ENCODE data around the gene APOB. TPM values are rescaled to one million over a fixed set of nuclear protein-coding genes. Genes with fewer than 3 reads are reported as not detected.

APOB gene
- total RNA-seq, 1 experiment from 2014 or later = 0.05 TPM

- CTCF ChIA-PET = interaction anchor here (0.6 kb wide), 1 partner anchor 8 kb away, joined by 3 read pairs; no protein-coding TSS in a partner anchor
- no TSS peak for BruUV-seq (replicated peaks)
- Mint-ChIP-seq H3K4me1 (ENCODE audit: low read depth, unreplicated experiment) (no peaks in the 10 kb centered on the region), H3K27me3 (ENCODE audit: unreplicated experiment) (peaks cover 21% of the 10 kb centered on the region), H3K9me3 (ENCODE audit: low read depth, unreplicated experiment) (no peaks in the 10 kb centered on the region), H3K27ac (ENCODE audit: unreplicated experiment) (no peak overlapping the region), H3K36me3 (ENCODE audit: insufficient read depth, unreplicated experiment) (no peaks in the 10 kb centered on the region), H3K4me3 (ENCODE audit: low read depth, unreplicated experiment) (no peak overlapping the region)
- no peak for DNase-seq
- TF ChIP-seq CTCF (IDR thresholded peaks at IDR 0.05; ENCODE audit: unreplicated experiment) = no peak
- intact Hi-C loops (cut with micrococcal nuclease; ENCODE audit: unreplicated experiment) = no loop called here
These were observed 24.7 kb downstream of the APOB start for GRCh38 chr2:21019000-21019677.

GRCh38 chr2:21018290-21018689, 25.6 kb downstream of the APOB start:
- CTCF ChIA-PET = interaction anchor here (0.6 kb wide), 1 partner anchor 9 kb away, joined by 3 read pairs; no protein-coding TSS in a partner anchor
- BruUV-seq (replicated peaks) = no TSS peak
- DNase-seq = no peak
- no peaks in the 10 kb centered on the region for H3K4me1 Mint-ChIP-seq (ENCODE audit: low read depth, unreplicated experiment)
- no peak for TF ChIP-seq CTCF (IDR thresholded peaks at IDR 0.05; ENCODE audit: unreplicated experiment)
- H3K4me3 Mint-ChIP-seq (ENCODE audit: low read depth, unreplicated experiment) = no peak overlapping the region
- no peaks in the 10 kb centered on the region for H3K36me3 Mint-ChIP-seq (ENCODE audit: insufficient read depth, unreplicated experiment)
- H3K27ac Mint-ChIP-seq (ENCODE audit: unreplicated experiment) = no peak overlapping the region
- peaks cover 29% of the 10 kb centered on the region for H3K27me3 Mint-ChIP-seq (ENCODE audit: unreplicated experiment)
- no peaks in the 10 kb centered on the region for H3K9me3 Mint-ChIP-seq (ENCODE audit: low read depth, unreplicated experiment)
- intact Hi-C loops (cut with micrococcal nuclease; ENCODE audit: unreplicated experiment) = no loop called here

- H3K36me3 Mint-ChIP-seq (ENCODE audit: insufficient read depth, unreplicated experiment) = no peaks in the 10 kb centered on the region
- no TSS peak for BruUV-seq (replicated peaks)
- intact Hi-C loops (cut with micrococcal nuclease; ENCODE audit: unreplicated experiment) = no loop called here
- TF ChIP-seq CTCF (IDR thresholded peaks at IDR 0.05; ENCODE audit: unreplicated experiment) = no peak
- H3K27ac Mint-ChIP-seq (ENCODE audit: unreplicated experiment) = no peak overlapping the region
- no peak for DNase-seq
- H3K27me3 Mint-ChIP-seq (ENCODE audit: unreplicated experiment) = peaks cover 34% of the 10 kb centered on the region
- no peaks in the 10 kb centered on the region for H3K9me3 Mint-ChIP-seq (ENCODE audit: low read depth, unreplicated experiment)
- no peaks in the 10 kb centered on the region for H3K4me1 Mint-ChIP-seq (ENCODE audit: low read depth, unreplicated experiment)
- CTCF ChIA-PET = no interaction called here
- H3K4me3 Mint-ChIP-seq (ENCODE audit: low read depth, unreplicated experiment) = no peak overlapping the region
These were observed 26.1 kb downstream of the APOB start for GRCh38 chr2:21017748-21018276.

GRCh38 chr2:21015281-21015645, 28.6 kb downstream of the APOB start:
- intact Hi-C loops (cut with micrococcal nuclease; ENCODE audit: unreplicated experiment) = no loop called here
- DNase-seq = no peak
- no peaks in the 10 kb centered on the region for H3K4me1 Mint-ChIP-seq (ENCODE audit: low read depth, unreplicated experiment)
- H3K4me3 Mint-ChIP-seq (ENCODE audit: low read depth, unreplicated experiment) = no peak overlapping the region
- no peak for TF ChIP-seq CTCF (IDR thresholded peaks at IDR 0.05; ENCODE audit: unreplicated experiment)
- peaks cover 57% of the 10 kb centered on the region for H3K27me3 Mint-ChIP-seq (ENCODE audit: unreplicated experiment)
- no peaks in the 10 kb centered on the region for H3K9me3 Mint-ChIP-seq (ENCODE audit: low read depth, unreplicated experiment)
- BruUV-seq (replicated peaks) = no TSS peak
- CTCF ChIA-PET = no interaction called here
- H3K27ac Mint-ChIP-seq (ENCODE audit: unreplicated experiment) = no peak overlapping the region
- H3K36me3 Mint-ChIP-seq (ENCODE audit: insufficient read depth, unreplicated experiment) = no peaks in the 10 kb centered on the region
